Astrocyte of the cerebellum (primary cell): Measurements from ENCODE around the gene PIR.
A peak's percentile ranks its signal among the peaks of the same experiment; 100 is the strongest.

ENCODE experiments used
- DNase-seq: peaks from one replicate; pipeline ENCODE4 v3.0.0-alpha.2; 2011; ENCODE audit warnings: low read depth
- H3K4me3 ChIP-seq: 2 replicates; pipeline ENCODE4 v1.5.1; 2011; ENCODE audit warnings: mild to moderate bottlenecking, low read depth, low read length, moderate library complexity
- in situ Hi-C: cut with HindIII; loops from 2 replicates; pipeline ENCODE4 v1.10.0; 2017; ENCODE audit warnings: low sequenced_read_pairs
- TF ChIP-seq, protein P1 (sequence below): IDR thresholded peaks from 2 replicates; pipeline ENCODE4 v1.5.1; 2012; ENCODE audit warnings: low read length, low read depth, moderate library complexity, mild to moderate bottlenecking; ENCODE audit errors: missing control alignments

PIR gene

DNA sequence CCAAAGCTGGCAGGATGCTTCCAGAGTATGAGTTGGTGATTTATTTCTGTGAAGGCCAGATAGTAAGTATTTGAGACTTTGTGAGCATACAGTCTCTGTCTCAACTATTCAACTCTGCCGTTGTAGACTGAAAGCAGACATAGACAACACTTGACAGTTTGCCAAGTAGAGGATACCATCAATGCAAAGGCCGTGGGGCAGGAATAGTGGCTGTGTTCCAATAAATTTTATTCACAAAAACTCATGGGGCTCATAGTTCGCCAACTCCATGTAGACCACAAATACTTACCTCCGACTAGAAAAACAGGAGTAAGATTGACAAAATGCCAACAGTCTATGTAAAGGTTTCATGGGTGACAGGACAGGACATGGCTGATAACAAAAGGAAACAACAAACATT is 3.7 kb upstream of the PIR start:
- TF ChIP-seq, protein P1, sequence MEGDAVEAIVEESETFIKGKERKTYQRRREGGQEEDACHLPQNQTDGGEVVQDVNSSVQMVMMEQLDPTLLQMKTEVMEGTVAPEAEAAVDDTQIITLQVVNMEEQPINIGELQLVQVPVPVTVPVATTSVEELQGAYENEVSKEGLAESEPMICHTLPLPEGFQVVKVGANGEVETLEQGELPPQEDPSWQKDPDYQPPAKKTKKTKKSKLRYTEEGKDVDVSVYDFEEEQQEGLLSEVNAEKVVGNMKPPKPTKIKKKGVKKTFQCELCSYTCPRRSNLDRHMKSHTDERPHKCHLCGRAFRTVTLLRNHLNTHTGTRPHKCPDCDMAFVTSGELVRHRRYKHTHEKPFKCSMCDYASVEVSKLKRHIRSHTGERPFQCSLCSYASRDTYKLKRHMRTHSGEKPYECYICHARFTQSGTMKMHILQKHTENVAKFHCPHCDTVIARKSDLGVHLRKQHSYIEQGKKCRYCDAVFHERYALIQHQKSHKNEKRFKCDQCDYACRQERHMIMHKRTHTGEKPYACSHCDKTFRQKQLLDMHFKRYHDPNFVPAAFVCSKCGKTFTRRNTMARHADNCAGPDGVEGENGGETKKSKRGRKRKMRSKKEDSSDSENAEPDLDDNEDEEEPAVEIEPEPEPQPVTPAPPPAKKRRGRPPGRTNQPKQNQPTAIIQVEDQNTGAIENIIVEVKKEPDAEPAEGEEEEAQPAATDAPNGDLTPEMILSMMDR, result no peak
- DNase-seq, result no peak
- in situ Hi-C loops, result no loop called here
- no peak overlapping the region for H3K4me3 ChIP-seq

DNA sequence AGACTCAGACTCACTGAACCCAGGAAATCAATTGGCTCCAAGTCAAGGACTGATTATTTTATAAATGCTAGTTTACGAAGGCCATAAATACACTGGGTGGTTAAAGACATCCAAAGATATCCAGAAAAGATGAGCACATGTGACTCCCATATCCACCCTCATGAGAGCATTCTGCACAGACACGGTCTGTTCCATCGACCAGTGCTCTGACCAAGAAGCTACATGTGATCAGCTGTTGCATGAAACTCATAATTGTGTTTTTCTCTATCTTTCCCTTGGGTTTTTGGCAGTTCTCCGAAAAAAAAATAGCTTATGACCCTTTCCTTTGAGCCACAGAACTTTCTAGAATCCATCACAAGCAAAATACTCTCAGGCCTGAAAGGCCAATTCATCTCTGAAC is 2.7 kb upstream of the PIR start:
- in situ Hi-C loops, result no loop called here
- H3K4me3 ChIP-seq, result no peak overlapping the region
- no peak for DNase-seq
- TF ChIP-seq, protein P1, result no peak

- in situ Hi-C loops, result no loop called here
- TF ChIP-seq, protein P1, result no peak
- no peak for DNase-seq
- peak overlapping the region; percentile 43 for H3K4me3 ChIP-seq
Observed at GRCh38 chrX:15492469-15492868, 664 bp downstream of the PIR start.

DNA sequence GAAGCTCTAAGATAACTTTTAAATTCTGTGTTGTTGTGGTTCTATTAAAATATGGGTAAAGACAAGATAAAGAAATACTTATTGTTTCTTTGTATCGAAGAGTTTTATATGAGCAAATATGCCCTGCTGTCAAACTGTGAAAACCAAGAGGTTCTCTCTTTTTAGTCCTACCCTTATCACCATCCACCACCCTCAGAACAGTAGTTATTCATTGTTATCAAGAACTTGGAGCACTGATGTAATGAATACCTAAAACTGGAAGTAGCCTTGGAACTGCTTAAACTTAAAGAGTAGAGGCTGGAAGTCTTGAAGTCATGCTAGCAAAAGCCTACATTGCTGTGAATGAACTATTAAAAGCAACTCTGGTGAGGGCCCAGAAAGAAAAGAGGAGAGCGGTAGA is 9.2 kb downstream of the PIR start:
- DNase-seq, result no peak
- no peak overlapping the region for H3K4me3 ChIP-seq
- TF ChIP-seq, protein P1, result no peak
- in situ Hi-C loops, result no loop called here

DNA sequence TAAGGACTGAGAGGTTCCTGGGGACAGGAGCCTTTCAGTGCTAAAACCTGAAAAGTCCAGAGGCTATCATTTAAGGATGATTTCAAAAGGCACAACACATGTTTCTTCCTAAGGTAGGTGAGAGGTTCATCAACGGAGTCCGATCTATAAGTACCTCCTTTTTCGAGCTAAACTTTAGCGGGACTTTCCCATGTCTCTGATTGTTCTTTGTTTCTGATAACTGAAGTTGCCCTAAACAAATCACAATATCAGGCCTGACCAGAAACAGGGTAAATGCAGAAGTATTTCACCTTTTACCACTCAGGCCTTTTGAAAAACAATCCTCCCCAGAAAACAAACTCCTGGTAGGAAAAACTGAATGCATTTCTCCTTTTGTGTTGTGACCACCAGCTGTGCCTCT is 17.6 kb downstream of the PIR start:
- TF ChIP-seq, protein P1, result no peak
- no peak overlapping the region for H3K4me3 ChIP-seq
- in situ Hi-C loops, result no loop called here
- no peak for DNase-seq

GRCh38 chrX:15475021-15475420 is 18.1 kb downstream of the PIR start:
- DNase-seq, result no peak
- in situ Hi-C loops, result no loop called here
- TF ChIP-seq, protein P1, result no peak
- no peak overlapping the region for H3K4me3 ChIP-seq

DNA sequence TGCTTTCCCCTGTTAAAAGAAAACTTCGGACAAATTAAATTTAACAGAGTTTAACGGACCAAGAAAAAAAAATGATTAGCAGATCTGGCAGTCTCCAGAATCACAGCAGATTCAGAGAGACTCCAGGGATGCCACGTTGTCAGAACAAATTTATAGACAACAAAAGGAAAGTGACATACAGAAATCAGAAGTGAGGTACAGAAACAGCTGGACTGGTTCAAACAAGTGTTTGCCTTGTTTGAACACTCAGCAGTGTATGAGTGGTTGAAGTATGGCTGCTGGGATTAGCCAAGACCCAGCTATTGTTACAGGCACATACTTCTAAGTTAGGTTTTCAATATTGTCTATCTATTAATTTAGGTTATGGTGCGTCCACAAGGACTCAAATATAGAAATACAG is 19.1 kb downstream of the PIR start:
- H3K4me3 ChIP-seq, result no peak overlapping the region
- in situ Hi-C loops, result no loop called here
- DNase-seq, result no peak
- TF ChIP-seq, protein P1, result no peak
